Measurements from ENCODE around the gene MT1M.

Gene MT1M

GRCh38 chr16:56679078-56679730 lies 46.7 kb downstream of the MT1M start:
- no peak for DNase-seq

GRCh38 chr16:56679818-56680217 lies 47.4 kb downstream of the MT1M start:
- peak; percentile 50 for DNase-seq

- peak; percentile 92 for DNase-seq
Observed at GRCh38 chr16:56681939-56682702, 49.7 kb downstream of the MT1M start, which contains the start of gene MT1X. Gene MT1X (plus strand): TSS chr16:56682470. CDS start chr16:56682541, 71 bp downstream.

GRCh38 chr16:56682703-56683397 lies 50.4 kb downstream of the MT1M start:
- no peak for DNase-seq

All from stimulated activated CD4-positive, alpha-beta T cell treated with anti-CD3 and anti-CD28 coated beads, Interleukin-1b, Interleukin-23, amount 100 ng/mL, for 48 hours (primary cell).